ENCODE data around the gene ST6GALNAC5.

The ST6GALNAC5 gene

GRCh38 chr1:76998582-76999223 is 131.4 kb downstream of the ST6GALNAC5 start:
- no peak for DNase-seq (ENCODE audit: extremely low read depth in 1 of 2, low read depth in 1 of 2)

- no peak for DNase-seq (ENCODE audit: extremely low read depth in 1 of 2, low read depth in 1 of 2)
Observed at GRCh38 chr1:77007675-77008074, 140.4 kb downstream of the ST6GALNAC5 start.

GRCh38 chr1:77010937-77011336 is 143.7 kb downstream of the ST6GALNAC5 start:
- DNase-seq (ENCODE audit: extremely low read depth in 1 of 2, low read depth in 1 of 2), result no peak

GRCh38 chr1:77012066-77012465 is 144.8 kb downstream of the ST6GALNAC5 start:
- DNase-seq (ENCODE audit: extremely low read depth in 1 of 2, low read depth in 1 of 2), result no peak

- no peak for DNase-seq (ENCODE audit: extremely low read depth in 1 of 2, low read depth in 1 of 2)
Observed at GRCh38 chr1:77014073-77014788, 147.0 kb downstream of the ST6GALNAC5 start.

GRCh38 chr1:77015748-77016341 is 148.6 kb downstream of the ST6GALNAC5 start:
- DNase-seq (ENCODE audit: extremely low read depth in 1 of 2, low read depth in 1 of 2), result no peak

- no peak for DNase-seq (ENCODE audit: extremely low read depth in 1 of 2, low read depth in 1 of 2)
Observed at GRCh38 chr1:77016386-77016985, 149.2 kb downstream of the ST6GALNAC5 start.

- DNase-seq (ENCODE audit: extremely low read depth in 1 of 2, low read depth in 1 of 2), result no peak
Observed at GRCh38 chr1:77018311-77018710, 151.0 kb downstream of the ST6GALNAC5 start.

- DNase-seq (ENCODE audit: extremely low read depth in 1 of 2, low read depth in 1 of 2), result no peak
Observed at GRCh38 chr1:77018761-77019160, 151.5 kb downstream of the ST6GALNAC5 start.

GRCh38 chr1:77021732-77022131 is 154.5 kb downstream of the ST6GALNAC5 start:
- DNase-seq (ENCODE audit: extremely low read depth in 1 of 2, low read depth in 1 of 2), result no peak

- DNase-seq (ENCODE audit: extremely low read depth in 1 of 2, low read depth in 1 of 2), result no peak
Observed at GRCh38 chr1:77024500-77024899, 157.2 kb downstream of the ST6GALNAC5 start.

GRCh38 chr1:77025599-77025998 is 158.3 kb downstream of the ST6GALNAC5 start:
- no peak for DNase-seq (ENCODE audit: extremely low read depth in 1 of 2, low read depth in 1 of 2)

- DNase-seq (ENCODE audit: extremely low read depth in 1 of 2, low read depth in 1 of 2), result no peak
Observed at GRCh38 chr1:77026135-77026534, 158.9 kb downstream of the ST6GALNAC5 start.

GRCh38 chr1:77026640-77027039 is 159.4 kb downstream of the ST6GALNAC5 start:
- no peak for DNase-seq (ENCODE audit: extremely low read depth in 1 of 2, low read depth in 1 of 2)

GRCh38 chr1:77027847-77028246 is 160.6 kb downstream of the ST6GALNAC5 start:
- DNase-seq (ENCODE audit: extremely low read depth in 1 of 2, low read depth in 1 of 2), result no peak

- DNase-seq (ENCODE audit: extremely low read depth in 1 of 2, low read depth in 1 of 2), result no peak
Observed at GRCh38 chr1:77030401-77031105, 163.3 kb downstream of the ST6GALNAC5 start.

GRCh38 chr1:77031106-77031662 is 163.9 kb downstream of the ST6GALNAC5 start:
- DNase-seq (ENCODE audit: extremely low read depth in 1 of 2, low read depth in 1 of 2), result no peak

- DNase-seq (ENCODE audit: extremely low read depth in 1 of 2, low read depth in 1 of 2), result no peak
Observed at GRCh38 chr1:77036560-77036959, 169.3 kb downstream of the ST6GALNAC5 start.

- no peak for DNase-seq (ENCODE audit: extremely low read depth in 1 of 2, low read depth in 1 of 2)
Observed at GRCh38 chr1:77037038-77037437, 169.8 kb downstream of the ST6GALNAC5 start.

- DNase-seq (ENCODE audit: extremely low read depth in 1 of 2, low read depth in 1 of 2), result no peak
Observed at GRCh38 chr1:77038000-77038399, 170.7 kb downstream of the ST6GALNAC5 start.

- no peak for DNase-seq (ENCODE audit: extremely low read depth in 1 of 2, low read depth in 1 of 2)
Observed at GRCh38 chr1:77039111-77039510, 171.8 kb downstream of the ST6GALNAC5 start.
